Umbilical cord (tissue), 2 donors: ENCODE results near the gene NRP1. TPM values are rescaled to one million over a fixed set of nuclear protein-coding genes. Genes with fewer than 3 reads are reported as not detected.

Experiments used
- DNase-seq: peaks from one replicate; pipeline ENCODE4 v3.0.0-alpha.2; 2015; ENCODE audit warnings: low spot score
- total RNA-seq: library from RNA; depleted of rRNA; stranded (reverse); fragments of >200 nt; gene quantifications from one replicate; pipeline ENCODE4 v1.2.3, GENCODE V29; 2014; ENCODE audit warnings: low replicate concordance; ENCODE audit not compliant: insufficient read depth

The NRP1 gene
- total RNA-seq, 1 donor from 2014 or later: 73.7 TPM

DNA sequence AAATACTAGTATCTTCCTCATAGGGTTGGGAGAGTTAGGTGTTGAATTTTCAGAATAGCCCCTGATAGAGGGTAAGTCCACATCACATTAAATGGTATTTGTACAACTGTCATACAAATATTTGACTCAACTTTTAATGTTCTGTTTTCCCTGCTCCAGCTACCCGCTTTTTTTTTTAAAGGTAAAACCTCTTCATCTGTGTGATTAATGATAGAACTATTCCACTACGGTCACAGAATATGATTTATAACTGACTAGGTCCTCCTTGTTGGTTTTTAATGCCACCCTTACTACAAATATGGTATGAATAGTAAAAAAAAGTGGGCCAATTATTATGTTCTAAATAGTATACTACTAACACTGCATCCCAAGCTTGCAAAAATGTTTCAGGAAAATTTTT, 15.6 kb upstream of the NRP1 start:
- no peak for DNase-seq

DNA sequence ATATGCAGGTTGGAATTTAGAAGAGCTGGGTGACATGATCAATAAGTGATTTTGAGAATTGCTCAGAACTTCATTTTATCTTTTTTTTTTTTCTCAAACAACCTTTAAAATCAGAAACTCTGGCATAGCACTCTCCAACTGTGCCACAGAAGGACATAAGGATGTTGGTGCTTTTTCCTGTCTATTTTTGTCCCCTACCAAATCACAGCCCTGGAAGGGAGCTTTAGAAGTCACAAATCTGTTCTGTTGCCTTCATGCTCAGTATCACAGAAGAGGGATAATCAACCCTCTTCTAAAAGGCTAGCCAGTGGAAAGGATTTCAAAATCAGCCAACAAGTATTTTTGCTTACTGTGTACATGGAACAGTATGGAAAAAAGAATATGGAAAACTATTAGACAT, 14.8 kb upstream of the NRP1 start:
- no peak for DNase-seq

DNA sequence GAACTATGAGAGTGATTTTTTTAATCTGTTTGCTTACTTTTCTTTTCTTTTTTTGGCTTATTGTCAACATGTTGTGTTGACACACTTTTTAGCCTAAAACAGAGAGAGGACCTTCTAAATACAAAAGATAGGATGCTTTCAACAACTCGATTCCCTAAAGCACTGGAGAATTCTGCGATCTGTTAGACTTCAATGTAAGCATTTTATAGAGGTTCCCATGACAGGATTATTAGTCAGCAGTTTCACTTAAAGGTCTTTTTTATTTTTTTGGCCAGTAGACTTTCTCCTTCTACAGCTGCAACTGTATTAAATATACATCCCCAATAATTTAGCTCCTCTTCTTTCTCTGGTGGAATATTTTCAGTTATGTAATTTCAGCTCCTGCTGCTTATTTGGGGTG, 12.7 kb upstream of the NRP1 start:
- DNase-seq: peak; percentile 74

DNA sequence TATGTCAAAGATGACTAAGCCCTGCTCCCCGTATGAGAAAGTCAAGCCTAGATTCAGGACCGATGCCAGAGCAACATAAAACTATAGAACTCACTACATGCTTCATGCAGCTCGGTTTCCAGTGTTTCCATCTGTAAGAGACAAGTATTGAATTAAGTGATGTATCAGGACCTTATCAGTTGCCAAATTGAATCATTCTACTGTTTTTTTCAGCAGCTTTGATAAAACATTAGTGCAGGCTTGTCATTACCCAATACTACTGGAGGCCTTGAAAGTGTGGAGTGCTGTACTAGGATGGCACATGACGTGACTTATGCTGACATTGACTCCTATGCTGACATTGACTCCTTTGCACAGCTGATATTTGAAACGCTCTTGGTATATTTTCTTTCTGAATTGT, 10.8 kb upstream of the NRP1 start:
- DNase-seq: no peak

DNA sequence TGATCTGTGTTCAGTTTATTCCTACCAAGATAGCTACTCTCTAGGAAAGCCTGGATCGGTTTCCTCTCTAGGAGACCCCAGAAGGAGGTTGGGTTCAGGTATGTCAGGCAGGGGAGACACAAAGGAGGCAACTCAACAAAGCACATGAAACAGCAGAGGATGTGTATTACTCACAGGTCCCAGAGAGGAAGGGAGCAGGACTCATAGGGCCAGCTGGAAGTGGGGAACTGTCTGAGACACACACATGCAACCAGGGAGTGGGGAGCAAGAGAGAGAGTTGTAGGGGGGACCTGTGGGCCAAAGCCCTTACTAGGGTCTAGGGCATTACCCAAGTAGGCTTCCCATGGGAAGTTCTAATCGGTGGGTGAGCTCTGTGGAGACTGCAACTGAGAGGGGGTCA, 10.2 kb upstream of the NRP1 start:
- no peak for DNase-seq

DNA sequence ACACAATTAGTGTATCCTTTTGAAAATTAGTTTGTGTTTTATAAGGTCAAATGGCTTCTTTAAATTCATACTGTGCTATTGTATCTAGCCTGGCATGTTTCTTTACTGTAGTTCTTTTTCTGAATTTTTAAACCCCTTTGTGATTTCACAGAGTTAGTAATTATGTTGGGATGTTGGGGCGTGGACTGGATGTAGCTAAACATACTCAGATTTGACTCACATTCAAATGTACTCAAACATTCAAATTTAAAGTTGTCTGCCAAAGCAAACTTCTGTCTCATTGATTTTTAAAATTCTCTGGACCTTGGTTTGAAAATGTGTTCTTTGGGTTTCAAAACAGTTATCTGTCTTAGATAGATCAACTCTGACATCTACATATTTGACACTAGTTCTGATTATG, 7.2 kb upstream of the NRP1 start:
- no peak for DNase-seq

DNA sequence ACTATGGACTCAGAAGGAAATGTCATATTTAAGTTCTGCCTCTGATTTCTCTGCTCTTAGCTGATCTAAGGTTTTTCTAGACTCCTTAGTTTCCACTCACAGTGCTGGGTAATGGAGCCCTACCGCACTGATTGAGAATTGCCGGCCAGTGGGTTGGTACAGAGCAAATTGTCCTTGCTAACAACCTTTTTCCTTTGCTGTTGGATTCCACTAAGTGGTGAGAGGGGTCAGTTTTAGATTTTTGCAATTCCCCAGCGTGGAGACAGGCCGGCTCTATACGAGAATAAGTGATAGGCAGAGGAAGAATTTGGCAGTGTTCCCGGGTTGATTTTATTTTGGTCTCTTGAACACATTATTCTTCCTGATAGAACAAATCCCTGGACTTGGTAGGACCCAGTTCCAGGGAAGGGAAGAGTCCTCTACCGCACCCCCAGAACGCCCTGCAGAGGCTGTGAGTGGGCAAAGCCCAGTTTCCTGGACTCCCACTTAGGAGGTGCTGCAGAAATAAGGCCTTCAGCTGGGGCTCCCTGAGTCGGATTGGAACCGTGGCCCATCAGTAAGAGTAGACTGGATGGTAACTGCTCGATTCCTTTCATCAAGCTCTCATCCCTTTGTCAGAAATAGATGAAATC, 3.0 kb upstream of the NRP1 start:
- peak; percentile 81 for DNase-seq

DNA sequence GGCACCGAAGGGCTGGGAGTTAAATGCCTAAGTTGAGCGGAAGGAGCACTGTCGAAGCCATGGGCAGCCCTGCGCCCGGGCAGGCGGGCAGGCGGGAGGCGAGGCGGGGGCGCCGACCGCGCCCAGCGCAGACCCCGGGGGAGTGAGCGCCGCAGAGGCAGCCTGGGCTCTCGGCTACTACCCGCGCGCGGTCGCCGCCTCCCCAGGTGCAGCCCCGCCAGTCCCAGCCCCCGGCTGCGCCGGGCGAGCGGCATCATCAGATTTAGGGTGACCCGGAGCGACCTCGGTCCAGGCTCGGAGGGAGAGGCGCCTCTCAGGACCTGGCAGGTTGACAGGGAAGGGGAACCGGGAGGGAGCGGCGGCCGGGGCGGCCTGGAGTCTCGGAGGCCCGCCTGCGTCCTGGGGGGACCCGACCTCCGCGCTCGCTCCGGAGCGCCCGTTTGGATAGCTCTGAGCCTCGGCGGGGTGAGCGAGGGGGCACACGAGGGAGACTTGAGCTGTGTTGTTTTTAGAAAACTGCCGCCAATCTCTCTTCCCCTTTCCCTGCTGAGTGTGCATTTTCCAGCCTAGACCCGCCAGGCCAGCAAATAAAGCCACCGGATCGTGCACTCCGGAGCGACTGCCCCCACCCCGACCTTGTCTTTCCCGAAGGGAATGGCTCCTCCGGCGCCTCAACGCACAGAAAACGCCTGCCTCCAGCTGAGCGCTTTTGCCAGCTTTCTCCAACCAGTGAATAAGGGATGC, 2.3 kb upstream of the NRP1 start:
- DNase-seq: peak; percentile 80

DNA sequence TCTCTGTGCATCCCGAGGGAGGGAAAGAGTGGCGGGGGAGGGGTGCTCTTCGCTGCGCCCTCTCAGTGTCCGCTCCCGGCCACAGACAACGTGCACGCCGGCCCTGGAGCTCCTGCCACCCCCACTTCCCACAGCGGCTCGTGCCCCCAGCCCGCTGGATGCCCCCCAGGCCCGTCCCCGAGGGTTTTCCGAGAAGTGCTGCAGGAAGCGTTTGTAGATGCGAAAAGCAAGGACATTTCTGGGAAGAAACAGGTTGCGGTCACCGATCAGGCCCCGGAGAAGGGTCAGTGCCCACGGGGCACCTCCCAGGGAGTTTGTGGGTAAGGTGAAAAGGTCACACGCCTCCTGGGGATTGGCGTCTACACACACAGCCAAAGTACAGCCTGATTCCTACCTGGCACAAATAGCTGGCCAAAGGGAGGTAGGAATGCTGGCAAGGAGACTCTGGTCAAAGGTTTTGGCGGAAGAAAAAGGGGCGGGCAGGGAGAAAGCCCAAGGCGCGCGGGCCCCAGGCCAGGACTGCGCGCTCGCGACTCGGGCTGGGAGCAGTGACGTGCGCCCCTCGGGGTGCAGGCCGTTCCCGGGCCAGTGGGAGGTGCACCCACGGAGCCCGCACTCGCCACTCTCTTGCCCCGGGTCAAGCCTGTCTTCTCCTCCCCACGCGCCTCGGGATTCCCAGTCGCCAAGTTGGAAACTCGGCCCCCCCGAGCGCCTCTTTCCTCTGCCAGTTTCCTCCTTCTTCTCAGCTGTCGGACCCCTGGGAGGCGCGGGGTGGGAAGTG, 1.5 kb upstream of the NRP1 start:
- DNase-seq: peak; percentile 62

DNA sequence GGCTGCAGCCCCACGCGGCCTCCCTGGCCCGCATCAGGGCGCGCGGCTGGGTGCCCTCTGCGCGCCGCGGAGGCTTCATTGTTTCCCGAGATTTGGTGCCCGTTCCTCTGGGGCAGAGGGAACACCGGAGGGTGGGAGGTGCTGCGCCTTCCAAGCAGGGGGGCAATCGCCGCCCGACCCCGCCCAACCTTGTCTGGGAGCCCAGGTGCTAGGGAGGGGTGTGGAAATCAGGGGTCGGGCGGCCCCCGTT, 1.0 kb upstream of the NRP1 start:
- no peak for DNase-seq

DNA sequence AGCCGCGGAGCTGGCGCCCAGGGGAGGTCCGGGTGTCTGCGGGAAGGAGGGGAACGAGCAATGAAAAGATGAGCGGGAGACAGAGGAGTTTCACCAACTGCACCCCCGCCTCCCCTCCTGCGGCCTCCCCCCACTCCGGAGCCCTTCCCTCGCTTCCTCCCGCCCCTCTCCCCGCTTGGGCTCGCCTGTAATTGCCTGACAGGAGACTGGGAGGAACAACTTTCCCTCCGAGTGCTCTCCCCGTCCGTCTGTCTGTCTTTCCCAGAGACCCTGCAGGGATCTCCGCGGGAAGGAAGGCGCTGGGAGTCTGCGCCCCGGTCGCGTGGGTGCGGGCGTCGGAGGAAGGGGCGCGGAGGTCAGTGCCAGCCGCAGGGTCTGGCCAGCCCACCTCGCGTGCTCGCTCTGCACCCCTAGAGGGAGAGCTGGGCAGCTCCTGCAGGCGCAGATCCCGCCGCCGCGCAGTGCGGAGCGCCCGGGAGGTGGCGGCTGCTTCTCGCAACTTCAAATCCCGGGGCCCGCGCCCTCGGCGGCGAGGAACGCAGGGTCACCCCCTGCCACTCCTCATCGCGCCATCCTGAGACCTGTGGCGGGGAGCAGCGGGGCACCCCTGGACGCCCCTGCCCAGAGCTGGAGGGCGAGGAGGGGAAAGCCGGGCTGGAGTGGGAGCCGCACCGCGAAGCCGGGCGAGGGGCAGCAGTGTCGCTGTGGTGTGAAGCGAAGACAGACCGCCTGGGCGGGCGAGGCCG, 511 bp upstream of the NRP1 start:
- DNase-seq: peak; percentile 93

DNA sequence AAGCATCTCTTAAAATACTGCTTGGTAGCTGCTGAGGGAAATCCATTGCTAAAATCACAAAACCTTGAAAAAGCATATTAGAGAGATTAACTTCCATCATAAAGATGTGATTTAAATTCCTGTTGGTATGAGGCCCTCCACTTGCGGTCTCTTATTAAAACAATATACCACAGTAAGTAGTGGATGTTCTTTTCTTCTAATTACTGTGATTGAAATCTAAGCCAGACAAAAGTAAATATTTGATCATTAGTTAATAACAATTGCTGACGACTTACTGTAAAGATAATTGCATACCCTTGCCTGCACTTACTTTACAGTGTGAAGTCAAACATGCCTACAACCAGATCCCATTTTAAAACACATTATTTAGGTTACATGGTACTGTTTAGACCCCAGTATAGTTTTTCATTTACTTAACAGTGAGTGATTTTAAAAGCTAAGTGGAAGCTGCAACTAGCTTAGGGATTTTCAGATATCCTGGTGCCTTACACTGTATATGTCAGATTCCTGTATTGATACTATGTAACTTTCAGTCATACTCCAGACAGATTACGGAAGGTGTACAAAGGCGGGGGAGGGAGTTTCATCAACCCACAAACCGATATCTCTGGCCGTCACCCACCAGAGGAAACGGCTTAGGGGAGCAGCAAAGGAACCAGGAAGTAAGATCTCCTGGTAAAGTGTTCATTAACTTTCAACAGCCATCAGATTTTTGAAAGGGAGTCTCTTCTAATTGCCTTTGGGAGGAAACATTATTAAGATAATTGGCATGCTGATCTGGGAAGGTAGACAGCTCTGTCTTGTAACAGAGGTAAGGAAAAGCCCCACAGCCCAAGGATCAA, 986 bp downstream of the NRP1 start:
- DNase-seq: peak; percentile 52

DNA sequence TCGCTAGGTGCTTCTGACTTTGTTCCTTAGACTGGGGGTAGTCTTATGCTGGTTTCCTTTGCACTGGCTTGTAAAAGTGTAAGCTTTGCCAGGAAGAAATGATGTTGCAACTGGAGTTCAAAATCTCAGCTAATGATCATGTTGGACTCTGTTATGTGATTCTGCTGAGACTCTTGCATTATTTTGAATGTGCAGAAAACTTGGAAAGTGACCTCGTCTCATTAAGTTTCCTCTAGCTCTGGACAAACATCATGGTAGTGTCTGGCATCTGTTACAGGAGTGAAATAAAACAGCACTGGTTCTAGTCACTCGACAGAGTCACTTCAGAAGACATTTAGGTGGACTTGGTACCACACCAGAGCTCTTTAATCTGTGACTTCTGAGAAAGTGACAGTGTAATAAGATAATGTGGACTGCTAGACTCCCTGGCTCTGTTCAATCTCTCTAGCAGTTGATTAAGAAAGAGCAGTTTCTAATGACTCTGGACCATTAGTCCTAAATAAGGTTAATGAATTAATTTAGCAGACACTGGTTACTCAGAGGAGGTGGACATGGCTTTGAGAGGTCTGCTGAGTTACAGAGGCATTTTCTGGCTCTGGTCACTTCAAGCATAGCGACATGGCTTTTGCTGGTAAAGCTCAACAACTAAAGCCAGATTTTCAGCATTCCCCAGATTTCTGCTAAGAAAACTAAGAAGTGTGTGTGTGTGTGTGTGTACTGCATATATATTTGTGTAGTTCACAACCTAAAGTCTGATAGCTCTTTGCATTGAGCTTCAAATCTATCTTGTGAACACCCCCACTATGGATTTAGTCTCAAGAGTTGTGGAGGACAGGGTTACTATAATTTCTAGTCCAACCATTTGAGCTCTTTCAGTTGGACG, 2.0 kb downstream of the NRP1 start:
- peak; percentile 81 for DNase-seq

DNA sequence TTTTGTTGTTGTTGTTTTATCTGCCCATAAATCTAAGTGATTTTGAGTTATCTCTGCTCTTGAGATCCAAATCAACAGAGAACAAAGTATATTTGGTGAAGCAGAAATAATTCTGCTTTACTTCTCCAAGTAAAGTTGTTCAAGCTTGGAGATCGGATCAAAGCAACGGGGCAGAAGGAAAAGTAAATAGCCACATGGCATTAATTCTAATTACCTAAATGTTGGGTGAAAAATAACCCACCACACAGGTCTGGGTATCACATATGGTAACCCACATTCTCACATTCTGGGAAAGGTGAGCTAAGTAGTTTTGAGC, 3.1 kb downstream of the NRP1 start:
- no peak for DNase-seq

DNA sequence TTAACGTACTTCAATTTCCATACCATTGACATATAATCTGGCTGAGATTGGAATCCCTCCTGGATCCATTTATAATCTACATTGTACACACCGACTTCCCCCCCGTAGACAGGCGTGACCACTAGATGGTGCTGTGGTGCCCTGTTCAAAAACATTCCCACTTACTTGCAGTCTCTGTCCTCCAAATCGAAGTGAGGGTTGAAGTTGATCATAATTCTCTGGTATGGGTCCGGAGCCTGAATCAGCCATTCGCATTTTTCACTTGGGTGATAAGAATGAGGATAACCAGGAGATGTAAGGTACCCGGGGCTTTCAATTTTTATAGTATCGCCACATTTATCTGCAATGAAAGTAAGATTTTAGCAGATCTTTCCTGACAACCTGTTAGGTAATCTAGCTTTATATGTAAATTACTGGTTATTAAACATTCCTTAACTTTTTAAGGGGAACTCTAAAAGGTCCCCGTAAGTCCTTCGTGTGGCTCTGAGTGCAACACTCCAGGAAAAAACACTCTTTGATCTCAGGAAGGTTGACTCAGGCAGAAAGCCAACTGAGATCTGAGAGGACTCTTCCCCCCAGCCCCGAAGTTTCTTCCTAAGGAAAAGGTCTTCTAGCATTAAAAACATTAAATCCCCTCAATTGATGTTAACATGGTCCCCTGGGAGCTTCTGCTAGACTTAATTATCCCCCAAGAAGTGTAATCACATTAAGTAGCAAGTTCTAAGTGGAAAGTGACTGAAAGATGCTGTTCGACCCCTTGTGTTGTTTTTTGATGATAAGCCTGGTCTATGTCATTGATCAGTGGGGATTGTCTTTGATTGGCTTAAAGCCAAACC, 3.7 kb downstream of the NRP1 start:
- peak; percentile 88 for DNase-seq

DNA sequence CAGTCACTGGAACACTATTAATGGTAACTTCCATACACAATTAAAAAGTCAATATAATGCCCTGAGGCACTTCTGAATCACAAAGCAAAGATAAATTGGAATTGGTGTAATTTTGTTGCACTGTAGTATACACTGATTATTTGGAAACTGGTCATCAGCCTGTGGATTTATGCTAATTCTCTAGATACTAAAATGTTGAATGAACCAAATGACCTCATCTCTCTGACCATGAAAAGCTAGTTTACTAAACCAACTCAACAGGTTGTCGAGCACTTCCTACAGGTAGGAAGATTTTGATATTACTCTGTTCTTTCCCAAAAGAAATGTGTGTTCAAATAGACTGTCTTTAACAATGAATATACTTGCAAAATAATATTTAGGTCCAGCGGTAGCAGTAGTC, 5.3 kb downstream of the NRP1 start:
- no peak for DNase-seq

DNA sequence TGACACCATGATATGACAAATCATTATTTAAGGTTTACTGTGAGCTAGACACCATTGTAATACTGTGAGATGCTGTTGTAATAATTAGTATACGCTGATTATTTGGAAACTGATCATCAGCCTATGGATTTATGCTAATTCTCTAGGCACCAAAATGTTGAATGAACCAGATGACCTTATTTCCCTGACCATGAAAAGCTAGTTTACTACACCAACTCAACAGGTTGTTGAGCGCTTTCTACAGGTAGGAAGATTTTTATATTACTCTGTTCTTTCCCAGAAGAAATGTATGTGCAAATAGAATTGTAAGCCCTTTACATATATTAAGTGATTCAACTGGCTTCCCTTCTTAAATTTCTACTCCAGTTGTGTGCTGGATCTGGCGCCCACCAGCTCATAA, 6.2 kb downstream of the NRP1 start:
- no peak for DNase-seq

DNA sequence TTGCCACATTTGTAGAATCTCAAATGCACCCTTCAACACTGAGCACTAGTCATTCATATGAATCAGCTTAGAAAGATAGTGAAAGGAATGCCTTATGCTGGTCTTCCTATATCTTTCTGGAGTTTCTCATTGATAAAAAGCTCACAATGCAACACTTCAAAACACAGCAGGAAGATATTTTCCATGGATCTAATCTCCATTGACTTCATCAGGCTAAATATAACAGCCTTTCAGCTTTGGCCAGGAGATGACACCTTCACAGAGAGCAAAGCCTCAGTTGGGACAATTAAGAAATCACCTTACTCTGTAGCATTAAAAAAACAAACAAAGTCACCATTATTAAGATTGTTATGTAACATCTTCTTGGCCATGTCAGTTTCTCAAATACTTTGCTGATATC, 6.7 kb downstream of the NRP1 start:
- DNase-seq: peak; percentile 65

DNA sequence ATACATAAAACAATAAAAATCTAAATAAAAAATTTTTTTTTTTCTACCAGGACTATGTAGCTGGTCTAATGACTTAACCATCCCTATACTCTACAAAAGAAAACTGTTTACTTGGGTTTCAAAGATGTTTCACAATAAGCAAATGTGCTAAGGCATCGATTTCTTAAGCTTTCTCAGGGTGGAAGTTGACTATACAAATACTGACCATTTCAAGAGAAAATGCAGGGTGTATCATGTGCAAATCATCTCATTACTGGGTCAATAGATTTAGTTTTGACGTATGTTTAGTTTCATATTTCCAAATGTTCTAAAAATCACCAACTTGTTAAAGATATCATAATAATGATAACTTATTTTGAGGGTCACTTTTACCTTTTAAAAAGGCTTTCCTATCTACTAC, 7.5 kb downstream of the NRP1 start:
- no peak for DNase-seq

DNA sequence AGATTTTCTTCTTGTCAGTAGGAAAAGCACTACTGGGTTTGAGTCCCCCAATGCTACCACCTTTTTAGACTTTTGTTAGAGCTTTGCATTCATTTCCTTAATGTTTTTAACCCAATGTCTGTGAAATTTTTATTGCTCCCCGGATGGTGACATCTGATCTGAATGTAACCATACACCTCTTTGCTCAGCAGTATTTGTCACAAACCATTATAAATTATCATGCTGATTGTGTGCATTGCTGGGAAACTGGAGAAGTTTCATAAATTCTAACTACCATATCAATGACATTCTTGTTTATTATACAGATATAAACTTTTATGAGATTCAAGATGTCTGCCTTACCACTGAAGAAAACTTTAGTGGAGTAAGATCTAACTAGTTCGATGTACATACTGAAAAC, 8.5 kb downstream of the NRP1 start:
- no peak for DNase-seq
